Stomach (tissue), 4 donors: ENCODE results near the gene SORCS2.

Source experiments
- CTCF ChIP-seq, 7 experiments: fragments of 450-650 bp in 4 of 7; fragments of 200-600 bp in 3 of 7; sonication (generic) in 3 of 7; IDR thresholded peaks; one replicate each; pipeline ENCODE4 v1.5.1; 2016 to 2019; ENCODE audit warnings: antibody characterized with exemption in 7 of 7, control low read depth in 2 of 7, mild to moderate bottlenecking in 1 of 7
- POLR2A ChIP-seq, 4 donors: fragments of 450-650 bp; IDR thresholded peaks; one replicate each; pipeline ENCODE4 v1.6.1; 2016; ENCODE audit warnings: antibody characterized with exemption in 4 of 4, control low read depth in 2 of 4, mild to moderate bottlenecking in 1 of 4, moderate library complexity in 1 of 4
- POLR2AphosphoS5 ChIP-seq, 3 donors: sonication (generic); formaldehyde crosslinking; IDR thresholded peaks; one replicate each; pipeline ENCODE4 v1.6.1; 2016; ENCODE audit warnings: antibody characterized with exemption in 3 of 3

GRCh38 chr4:7539659-7540058, 347.3 kb downstream of the SORCS2 start:
- TF ChIP-seq POLR2A (IDR thresholded peaks at IDR 0.05): no peak
- TF ChIP-seq CTCF (IDR thresholded peaks at IDR 0.05): no peak
- TF ChIP-seq POLR2AphosphoS5 (IDR thresholded peaks at IDR 0.05): no peak
